HepG2 (cell line): ENCODE data around the gene MS4A7. TPM values are rescaled to one million over a fixed set of nuclear protein-coding genes. Genes with fewer than 3 reads are reported as not detected.

Experiments
- ATAC-seq: fragments of 200-7000 bp; cut with Tn5 transposase; 3 replicates; pipeline ENCODE4 v1.9.1; 2020; ENCODE audit warnings: mild to moderate bottlenecking, moderate library complexity
- BruUV-seq: library from RNA; stranded (reverse); fragments of 400-500 nt; replicated peaks from 2 replicates; lab custom pipeline; 2021; lab: Mats Ljungman, UMichigan
- CTCF ChIA-PET: fragments of 300-600 bp; formaldehyde crosslinking; extraction: SDS; loops from one replicate; lab custom pipeline; 2021; ENCODE audit warnings: low total read pairs, inconsistent platforms, low intra/inter-chr PET ratio; lab: Yijun Ruan, JAX
- POLR2A ChIA-PET: fragments of 350-600 bp; sonication (Branson Sonifier 250); formaldehyde crosslinking; loops from one replicate; lab custom pipeline; 2020; ENCODE audit warnings: antibody characterized with exemption, inconsistent platforms; lab: Yijun Ruan, JAX
- DNase-seq: peaks from one replicate; pipeline ENCODE4 v3.0.0-alpha.2; 2015; ENCODE audit warnings: low spot score
- FAIRE-seq: peaks from 3 replicates; lab custom pipeline; 2011; peaks lifted over from hg19 to GRCh38; lab: Jason Lieb, UNC
- H2AFZ ChIP-seq: one replicate; pipeline ENCODE4 v1.6.1; 2011; ENCODE audit warnings: low read length, inconsistent platforms
- H3K27ac ChIP-seq: fragments of 300-600 bp; 3 replicates; pipeline ENCODE4 v1.8.0; 2011; ENCODE audit warnings: mixed run types, mild to moderate bottlenecking, mixed read lengths, low read length, inconsistent platforms; ENCODE audit not compliant: insufficient read depth; ENCODE audit errors: extremely low read length
- H3K27me3 ChIP-seq, 2 experiments: fragments of 200-600 bp in 1 of 2; 2 replicates in 1 of 2; 3 replicates in 1 of 2; pipeline versions ENCODE4 v1.6.0 to v1.8.0; 2011; ENCODE audit warnings: low read length in 2 of 2, mild to moderate bottlenecking in 2 of 2, moderate library complexity in 2 of 2, inconsistent platforms in 1 of 2; ENCODE audit not compliant: insufficient read depth in 2 of 2, control insufficient read depth in 1 of 2
- H3K36me3 ChIP-seq, 2 experiments: fragments of 200-600 bp in 1 of 2; replicated peaks in 1 of 2; 2 replicates in 1 of 2; 3 replicates in 1 of 2; pipeline versions ENCODE4 v1.5.1 to v1.8.0; 2011; ENCODE audit warnings: low read length in 2 of 2, inconsistent platforms in 1 of 2; ENCODE audit not compliant: insufficient read depth in 2 of 2, control insufficient read depth in 1 of 2
- H3K4me1 ChIP-seq: 2 replicates; pipeline ENCODE4 v1.5.1; 2012; ENCODE audit warnings: low read length, inconsistent platforms; ENCODE audit not compliant: insufficient read depth
- H3K4me2 ChIP-seq: 2 replicates; pipeline ENCODE4 v1.6.0; 2011; ENCODE audit warnings: low read depth, low read length, inconsistent platforms
- H3K4me3 ChIP-seq, 3 experiments: fragments of 200-600 bp in 1 of 3; sonication (generic), shearing (Covaris generic) in 1 of 3; replicated peaks in 1 of 3; 2 replicates each; pipeline ENCODE4 v1.5.1; 2011 to 2016; ENCODE audit warnings: low read length in 3 of 3, inconsistent platforms in 2 of 3, low read depth in 2 of 3, mild to moderate bottlenecking in 2 of 3, control low read depth in 1 of 3, mixed read lengths in 1 of 3; ENCODE audit not compliant: insufficient read depth in 1 of 3
- H3K79me2 ChIP-seq: one replicate; pipeline ENCODE4 v1.6.1; 2011; ENCODE audit warnings: low read length, inconsistent platforms; ENCODE audit not compliant: insufficient read depth
- H3K9ac ChIP-seq: 2 replicates; pipeline ENCODE4 v1.6.0; 2011; ENCODE audit warnings: mild to moderate bottlenecking, low read depth, low read length, inconsistent platforms; ENCODE audit not compliant: insufficient read depth
- H3K9me3 ChIP-seq: 2 replicates; pipeline ENCODE4 v1.5.1; 2012; ENCODE audit warnings: mild to moderate bottlenecking, low read length
- H4K20me1 ChIP-seq: 2 replicates; pipeline ENCODE4 v1.6.0; 2011; ENCODE audit warnings: inconsistent platforms, mild to moderate bottlenecking, low read length, moderate library complexity; ENCODE audit not compliant: insufficient read depth
- ASH2L ChIP-seq: fragments of 300-600, 200-600 bp; sonication (generic); IDR thresholded peaks from 2 replicates; pipeline ENCODE4 v1.7.0; 2017; ENCODE audit warnings: low read depth, mild to moderate bottlenecking, moderate library complexity, mixed read lengths, low read length; ENCODE audit not compliant: insufficient read length
- CTCF ChIP-seq: sonication (generic); formaldehyde crosslinking; IDR thresholded peaks from 2 replicates; pipeline ENCODE4 v1.5.0; 2020; ENCODE audit warnings: mild to moderate bottlenecking, missing genetic modification reagents, moderate library complexity
- NFATC3 ChIP-seq: sonication (generic); formaldehyde crosslinking; IDR thresholded peaks from 2 replicates; pipeline ENCODE4 v1.5.1; 2020; ENCODE audit warnings: mild to moderate bottlenecking, missing genetic modification reagents
- NR3C1 ChIP-seq: sonication (generic); formaldehyde crosslinking; IDR thresholded peaks from 2 replicates; pipeline ENCODE4 v1.4.0; 2020; ENCODE audit warnings: missing genetic modification reagents
- SCMH1 ChIP-seq: sonication (generic); formaldehyde crosslinking; IDR thresholded peaks from 2 replicates; pipeline ENCODE4 v1.9.0; 2021; ENCODE audit warnings: missing genetic modification reagents, mild to moderate bottlenecking, borderline replicate concordance
- STAG1 ChIP-seq: sonication (generic); formaldehyde crosslinking; IDR thresholded peaks from 2 replicates; pipeline ENCODE4 v1.4.0; 2020; ENCODE audit warnings: missing genetic modification reagents
- ZFP82 ChIP-seq: sonication (generic); formaldehyde crosslinking; IDR thresholded peaks from 2 replicates; pipeline ENCODE4 v1.5.1; 2020; ENCODE audit warnings: mild to moderate bottlenecking, missing genetic modification reagents, borderline replicate concordance
- ZNF263 ChIP-seq: sonication (generic); formaldehyde crosslinking; IDR thresholded peaks from 2 replicates; pipeline ENCODE4 v1.4.0; 2020; ENCODE audit warnings: missing genetic modification reagents
- ZNF552 ChIP-seq: sonication (generic); formaldehyde crosslinking; IDR thresholded peaks from 2 replicates; pipeline ENCODE4 v1.9.0; 2022; ENCODE audit warnings: missing genetic modification reagents, mild to moderate bottlenecking, borderline replicate concordance
- ZNF562 ChIP-seq: sonication (generic); formaldehyde crosslinking; IDR thresholded peaks from 2 replicates; pipeline ENCODE4 v1.8.0; 2022; ENCODE audit warnings: missing genetic modification reagents, borderline replicate concordance
- WGBS: methylation state at CpG from one replicate; pipeline ENCODE4 v1.1.6; 2017; ENCODE audit warnings: low lambda C conversion rate; 5-methylcytosine and 5-hydroxymethylcytosine counted together
- in situ Hi-C: cut with HindIII; loops from 2 replicates; pipeline ENCODE4 v1.10.0; 2017; ENCODE audit warnings: low pct_unique_long_range_greater_than_20kb; ENCODE audit not compliant: extremely low pct_ligation_motif_present
- intact Hi-C: fragments of 100-400 bp; cut with micrococcal nuclease; formaldehyde crosslinking; loops from one replicate; pipeline ENCODE4 v1.10.0; 2022; ENCODE audit not compliant: unreplicated experiment
- polyA plus RNA-seq, 8 experiments: library from polyadenylated mRNA; depleted of rRNA in 3 of 8; stranded (reverse) in 7 of 8; unstranded in 1 of 8; fragments of >200 nt; fragmentation: Illumina TruSeq in 4 of 8; extraction: Trizol in 4 of 8; gene quantifications; 2 replicates each; pipeline versions ENCODE4 v1.2.1 to v1.2.3, GENCODE V29; 2011 to 2016; ENCODE audit warnings: low read depth in 4 of 8, missing spikeins in 1 of 8, mixed read lengths in 1 of 8; ENCODE audit not compliant: insufficient read depth in 1 of 8
- total RNA-seq, 5 experiments: library from RNA; depleted of rRNA; stranded (reverse); fragments of >200 nt; fragmentation: Illumina TruSeq; extraction: Trizol; gene quantifications; 2 replicates each; pipeline ENCODE4 v1.2.3, GENCODE V29; 2016; ENCODE audit warnings: low read depth in 1 of 5

MS4A7 gene
- total and polyA plus RNA-seq, 2 of the 13 experiments (the other 11 are each of a cell fraction or from before 2014, with no cell fraction given) = not detected

GRCh38 chr11:60343094-60343704 is 35.1 kb upstream of the MS4A7 start:
- BruUV-seq = no TSS peak
- intact Hi-C loops (loop anchor here (5.0 kb wide), 1 partner anchor 274 kb away; no protein-coding TSS in a partner anchor), in situ Hi-C loops (loop anchor here (25.0 kb wide), 1 partner anchor 144 kb away; the partner anchor contains the start of gene MS4A12)
- FAIRE-seq (no peak), ATAC-seq (no peak), DNase-seq (peak; percentile 18)
- Histone ChIP-seq H3K4me2 (no peak overlapping the region), H2AFZ (no peak overlapping the region), H3K4me1 (no peaks in the 10 kb centered on the region), H3K9me3 (no peaks in the 10 kb centered on the region), H3K27me3 (peaks cover 0 to 2% of the 10 kb centered on the region in 2 experiments; a peak in 1 of 5 replicates), H3K27ac (no peak overlapping the region), H3K36me3 (no peaks in the 10 kb centered on the region), H3K9ac (no peak overlapping the region), H3K79me2 (no peaks in the 10 kb centered on the region), H3K4me3 (no peak overlapping the region), H4K20me1 (no peaks in the 10 kb centered on the region)
- ChIA-PET CTCF (interaction anchor here (1.1 kb wide), 2 partner anchors 20 to 276 kb away, joined by 3 to 4 read pairs; no protein-coding TSS in a partner anchor), POLR2A (no interaction called here)
- 38% methylated on average over 10 of the region's 10 CpGs for WGBS
- TF ChIP-seq NR3C1 (CRISPR knock-in tag) (no peak), CTCF (peak; percentile 32; the same call in 1 of the 2 replicates), ZNF552 (CRISPR knock-in tag) (no peak)

GRCh38 chr11:60344146-60344545 is 34.2 kb upstream of the MS4A7 start:
- no peaks in the 10 kb centered on the region for H3K36me3 ChIP-seq
- TF ChIP-seq ZNF263 = no peak
- no peak for TF ChIP-seq NFATC3 (CRISPR knock-in tag)
- no peak for TF ChIP-seq ZFP82
- TF ChIP-seq STAG1 (CRISPR knock-in tag) = no peak
- TF ChIP-seq ZNF562 (CRISPR knock-in tag) = no peak
- no peak for TF ChIP-seq ASH2L
- TF ChIP-seq SCMH1 (CRISPR knock-in tag) = no peak
- ATAC-seq = no peak
- H3K9me3 ChIP-seq = no peaks in the 10 kb centered on the region
- H3K79me2 ChIP-seq = no peaks in the 10 kb centered on the region
- no peaks in the 10 kb centered on the region for H4K20me1 ChIP-seq
- no peak for FAIRE-seq
- no peak overlapping the region for H3K27ac ChIP-seq
- no peak overlapping the region for H2AFZ ChIP-seq
- BruUV-seq = no TSS peak
- WGBS = 49% methylated on average over 2 of the region's 2 CpGs
- no peak overlapping the region for H3K4me3 ChIP-seq
- ChIA-PET CTCF (interaction anchor here (1.1 kb wide), 1 partner anchor 275 kb away, joined by 4 read pairs; no protein-coding TSS in a partner anchor), POLR2A (no interaction called here)
- H3K9ac ChIP-seq = no peak overlapping the region
- no peak overlapping the region for H3K4me2 ChIP-seq
- no peaks in the 10 kb centered on the region for H3K4me1 ChIP-seq
- in situ Hi-C loops = loop anchor here (25.0 kb wide), 1 partner anchor 143 kb away; the partner anchor contains the start of gene MS4A12
- intact Hi-C loops = loop anchor here (5.0 kb wide), 1 partner anchor 273 kb away; no protein-coding TSS in a partner anchor
- H3K27me3 ChIP-seq = peaks cover 0 to 6% of the 10 kb centered on the region in 2 experiments; a peak in 1 of 5 replicates
- no peak for DNase-seq
